ENCODE measurements around the gene SMIM29.

The SMIM29 gene

GRCh38 chr6:34280216-34280615 lies 31.4 kb upstream of the SMIM29 start:
- no peak overlapping the region for H3K4me3 ChIP-seq (replicated peaks; ENCODE audit: insufficient read depth, low read length)
- no peaks in the 10 kb centered on the region for H3K27me3 ChIP-seq (ENCODE audit: insufficient read depth, poor library complexity, severe bottlenecking)
- TF ChIP-seq SPI1 (IDR thresholded peaks at IDR 0.05; ENCODE audit: borderline replicate concordance, low read depth) (no peak), CTCF (IDR thresholded peaks at IDR 0.05; ENCODE audit: insufficient read depth, low read length) (no peak)
- DNase-seq (ENCODE audit: low read depth in 1 of 2, low spot score in 1 of 2): no peak
- H3K27ac ChIP-seq (replicated peaks): no peak overlapping the region

DNA sequence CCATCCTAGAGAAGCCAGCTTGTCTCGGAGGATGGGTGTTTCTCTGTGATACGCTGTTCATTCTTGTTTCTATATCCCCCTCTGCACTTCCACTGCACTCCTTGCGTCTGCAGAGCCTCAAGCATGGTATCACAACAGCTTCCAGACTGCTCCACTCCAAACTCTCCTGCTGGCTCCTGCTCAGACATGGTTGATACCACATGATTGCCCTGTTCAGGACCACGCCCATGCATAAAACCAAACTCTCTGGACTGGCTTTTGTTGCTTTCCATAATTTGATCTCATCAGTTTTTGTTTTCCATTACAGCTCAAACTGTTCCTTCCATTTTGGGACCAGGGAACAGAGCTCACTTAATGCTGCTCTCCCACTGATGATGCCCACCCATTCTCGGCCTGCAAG lies 30.0 kb upstream of the SMIM29 start:
- TF ChIP-seq POLR2AphosphoS5 (IDR thresholded peaks at IDR 0.05; ENCODE audit: low read depth) (no peak), REST (IDR thresholded peaks at IDR 0.05; ENCODE audit: insufficient replicate concordance, low read depth) (no peak), SPI1 (IDR thresholded peaks at IDR 0.05; ENCODE audit: borderline replicate concordance, low read depth) (no peak), GABPA (IDR thresholded peaks at IDR 0.05; ENCODE audit: low read depth) (no peak), CTCF (IDR thresholded peaks at IDR 0.05; ENCODE audit: insufficient read depth, low read length) (no peak)
- DNase-seq (ENCODE audit: low read depth in 1 of 2, low spot score in 1 of 2): no peak
- Histone ChIP-seq H3K4me3 (replicated peaks; ENCODE audit: insufficient read depth, low read length) (no peak overlapping the region), H3K27ac (replicated peaks) (no peak overlapping the region), H3K27me3 (ENCODE audit: insufficient read depth, poor library complexity, severe bottlenecking) (no peaks in the 10 kb centered on the region)

GRCh38 chr6:34277763-34278112 lies 28.9 kb upstream of the SMIM29 start:
- Histone ChIP-seq H3K27ac (replicated peaks) (no peak overlapping the region), H3K4me3 (replicated peaks; ENCODE audit: insufficient read depth, low read length) (no peak overlapping the region), H3K27me3 (ENCODE audit: insufficient read depth, poor library complexity, severe bottlenecking) (no peaks in the 10 kb centered on the region)
- DNase-seq (ENCODE audit: low read depth in 1 of 2, low spot score in 1 of 2): no peak
- TF ChIP-seq CTCF (IDR thresholded peaks at IDR 0.05; ENCODE audit: insufficient read depth, low read length) (no peak), POLR2AphosphoS5 (IDR thresholded peaks at IDR 0.05; ENCODE audit: low read depth) (no peak), SPI1 (IDR thresholded peaks at IDR 0.05; ENCODE audit: borderline replicate concordance, low read depth) (no peak), GABPA (IDR thresholded peaks at IDR 0.05; ENCODE audit: low read depth) (no peak)

GRCh38 chr6:34276881-34277762 lies 28.3 kb upstream of the SMIM29 start:
- no peak overlapping the region for H3K27ac ChIP-seq (replicated peaks)
- no peaks in the 10 kb centered on the region for H3K27me3 ChIP-seq (ENCODE audit: insufficient read depth, poor library complexity, severe bottlenecking)
- DNase-seq (ENCODE audit: low read depth in 1 of 2, low spot score in 1 of 2): no peak
- no peak overlapping the region for H3K4me3 ChIP-seq (replicated peaks; ENCODE audit: insufficient read depth, low read length)
- no peak for TF ChIP-seq GABPA (IDR thresholded peaks at IDR 0.05; ENCODE audit: low read depth)
- TF ChIP-seq CTCF (IDR thresholded peaks at IDR 0.05; ENCODE audit: insufficient read depth, low read length): no peak
- TF ChIP-seq POLR2AphosphoS5 (IDR thresholded peaks at IDR 0.05; ENCODE audit: low read depth): no peak
- no peak for TF ChIP-seq REST (IDR thresholded peaks at IDR 0.05; ENCODE audit: insufficient replicate concordance, low read depth)
- no peak for TF ChIP-seq SPI1 (IDR thresholded peaks at IDR 0.05; ENCODE audit: borderline replicate concordance, low read depth)

All from HL-60 (cell line).